ENCODE measurements around the gene DNAJC25.

DNAJC25 gene

DNA sequence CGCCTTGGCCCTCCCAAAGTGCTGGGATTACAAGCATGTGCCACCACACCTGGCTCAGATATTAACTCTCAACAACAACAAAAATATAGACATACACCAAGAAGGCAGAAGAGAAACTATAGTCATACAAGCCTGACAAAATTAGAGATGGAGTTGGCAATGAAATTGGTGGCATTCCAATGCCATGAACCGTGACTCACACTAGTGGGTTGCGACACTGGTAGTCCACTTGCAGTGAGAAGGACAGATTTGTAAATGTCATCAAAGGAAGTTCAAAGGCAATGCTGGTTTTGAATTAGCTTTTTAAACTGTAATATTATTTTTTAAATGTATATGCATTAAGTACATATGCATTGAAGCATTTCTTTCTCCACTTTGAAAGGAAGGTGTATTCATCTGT lies 8.5 kb upstream of the DNAJC25 start:
- DNase-seq (ENCODE audit: insufficient read length, low spot score), result no peak

DNA sequence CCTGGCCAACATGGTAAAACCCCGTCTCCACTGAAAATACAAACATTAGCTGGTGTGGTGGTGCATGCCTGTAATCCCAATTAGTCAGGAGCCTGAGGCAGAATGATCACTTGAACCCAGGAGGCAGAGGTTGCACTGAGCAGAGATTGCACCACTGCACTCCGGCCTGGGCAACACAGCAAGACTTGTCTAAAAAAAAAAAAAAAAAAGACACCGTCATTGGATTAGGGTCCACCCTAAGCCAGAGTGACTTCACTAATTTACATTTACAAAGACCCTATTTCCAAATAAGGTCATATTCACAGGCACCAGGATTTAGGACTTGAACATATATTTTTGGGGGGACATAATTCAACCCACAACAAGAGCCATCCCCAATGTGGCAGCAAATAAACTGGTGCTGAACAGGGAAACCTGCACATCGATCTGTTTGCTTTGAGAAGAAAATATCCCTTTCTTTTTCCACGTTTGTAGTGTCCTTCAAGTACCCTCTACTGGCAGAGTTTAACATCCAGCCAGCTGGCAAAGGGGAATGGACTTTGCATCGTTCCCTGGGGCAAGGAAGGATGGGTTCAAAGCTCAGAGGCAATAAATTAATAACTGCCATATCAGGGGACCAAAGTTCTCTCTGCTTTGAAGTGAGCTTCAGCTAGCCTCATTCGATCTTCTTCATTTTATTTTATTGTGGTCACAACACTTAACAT lies 3.7 kb upstream of the DNAJC25 start:
- FAIRE-seq (no peak), DNase-seq (ENCODE audit: insufficient read length, low spot score) (no peak)

More for the DNA sequence above, 8.5 kb upstream of the DNAJC25 start:
- FAIRE-seq, result no peak

DNA sequence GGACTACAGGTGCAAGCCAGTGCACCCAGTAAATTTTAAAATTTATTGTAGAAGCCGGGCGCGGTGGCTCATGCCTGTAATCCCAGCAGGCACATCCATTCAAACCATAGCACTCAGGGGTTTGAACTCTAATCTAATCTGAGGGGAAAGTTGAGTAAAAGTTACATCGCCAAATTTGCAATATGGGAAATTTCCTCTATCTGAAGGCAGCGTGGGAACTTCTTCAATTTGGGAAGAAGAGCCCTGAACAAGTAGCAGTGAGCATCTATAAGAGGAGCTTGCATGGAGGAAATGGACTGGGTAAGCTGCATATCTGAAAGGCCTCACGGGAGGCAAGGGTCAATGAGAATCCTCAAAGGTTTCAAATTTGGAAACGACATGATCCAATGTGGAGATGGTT lies 2.7 kb upstream of the DNAJC25 start:
- FAIRE-seq, result no peak
- DNase-seq (ENCODE audit: insufficient read length, low spot score), result no peak

DNA sequence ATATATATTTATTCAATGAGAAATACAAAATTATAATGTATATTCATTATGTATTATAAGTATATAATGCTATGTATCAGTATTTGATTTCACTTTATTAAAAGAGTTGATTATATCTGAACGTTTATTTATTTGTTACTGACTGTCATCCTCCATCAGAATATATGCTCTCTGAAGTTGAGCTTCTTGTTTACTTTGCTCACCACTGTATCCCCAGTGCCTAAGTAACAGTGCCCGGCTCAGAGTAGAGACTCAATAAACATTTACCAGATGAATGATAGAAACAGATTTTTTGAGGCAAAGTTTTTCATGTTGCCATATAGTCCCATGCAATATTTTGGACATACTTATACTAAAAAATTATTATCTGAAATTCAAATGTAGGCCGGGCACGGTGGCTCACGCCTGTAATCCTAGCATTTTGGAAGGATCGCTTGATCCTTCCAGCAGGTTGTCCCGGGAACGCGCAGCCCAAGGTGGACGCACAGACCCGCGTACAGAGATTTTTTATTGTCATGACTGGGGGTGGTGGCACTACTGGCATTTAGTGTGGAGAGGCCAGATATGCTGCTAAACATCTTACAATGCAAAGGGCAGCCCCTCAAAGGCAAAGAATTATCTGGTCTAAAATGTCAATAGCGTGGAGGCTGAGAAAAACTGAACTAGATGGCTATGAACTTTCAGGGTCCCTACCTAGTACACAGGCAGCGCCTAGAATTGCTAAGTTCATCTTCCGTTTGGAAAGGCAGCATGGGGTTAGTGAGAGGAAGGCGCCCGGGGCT lies 761 bp upstream of the DNAJC25 start:
- FAIRE-seq (no peak), DNase-seq (ENCODE audit: insufficient read length, low spot score) (no peak)

DNA sequence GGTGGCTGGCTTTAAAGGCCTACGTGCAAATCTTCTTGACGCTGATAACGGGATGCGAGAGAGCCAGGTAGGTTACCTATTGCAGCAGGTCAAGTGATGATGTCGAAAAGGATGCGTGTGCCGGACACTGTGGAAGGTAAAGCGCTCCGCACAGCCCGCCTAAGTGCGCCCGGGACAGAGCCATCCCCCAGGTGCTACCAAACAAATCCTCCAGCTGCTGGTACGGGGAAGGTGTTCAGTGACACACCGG lies 245 bp upstream of the DNAJC25 start:
- FAIRE-seq (no peak), DNase-seq (ENCODE audit: insufficient read length, low spot score) (no peak)

DNA sequence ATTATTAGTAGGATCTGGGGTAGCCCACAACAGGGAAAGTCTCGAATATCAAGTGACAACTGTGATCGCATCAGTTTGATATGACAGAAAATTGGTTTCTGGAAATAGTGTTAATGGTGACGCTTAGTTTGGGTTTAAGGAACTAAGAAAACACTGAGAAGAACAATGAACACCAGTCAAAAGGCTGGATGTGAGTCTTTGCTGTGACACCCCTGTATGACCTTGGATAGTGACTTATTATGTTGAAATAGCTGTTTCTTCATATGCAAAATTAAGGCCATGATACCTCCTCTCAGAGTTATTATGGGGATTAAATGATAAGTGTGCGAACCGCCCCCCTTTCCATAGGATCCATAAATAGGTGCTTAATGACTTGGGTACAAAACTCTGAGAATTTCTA lies 926 bp downstream of the DNAJC25 start:
- DNase-seq (ENCODE audit: insufficient read length, low spot score) (no peak), FAIRE-seq (no peak)

DNA sequence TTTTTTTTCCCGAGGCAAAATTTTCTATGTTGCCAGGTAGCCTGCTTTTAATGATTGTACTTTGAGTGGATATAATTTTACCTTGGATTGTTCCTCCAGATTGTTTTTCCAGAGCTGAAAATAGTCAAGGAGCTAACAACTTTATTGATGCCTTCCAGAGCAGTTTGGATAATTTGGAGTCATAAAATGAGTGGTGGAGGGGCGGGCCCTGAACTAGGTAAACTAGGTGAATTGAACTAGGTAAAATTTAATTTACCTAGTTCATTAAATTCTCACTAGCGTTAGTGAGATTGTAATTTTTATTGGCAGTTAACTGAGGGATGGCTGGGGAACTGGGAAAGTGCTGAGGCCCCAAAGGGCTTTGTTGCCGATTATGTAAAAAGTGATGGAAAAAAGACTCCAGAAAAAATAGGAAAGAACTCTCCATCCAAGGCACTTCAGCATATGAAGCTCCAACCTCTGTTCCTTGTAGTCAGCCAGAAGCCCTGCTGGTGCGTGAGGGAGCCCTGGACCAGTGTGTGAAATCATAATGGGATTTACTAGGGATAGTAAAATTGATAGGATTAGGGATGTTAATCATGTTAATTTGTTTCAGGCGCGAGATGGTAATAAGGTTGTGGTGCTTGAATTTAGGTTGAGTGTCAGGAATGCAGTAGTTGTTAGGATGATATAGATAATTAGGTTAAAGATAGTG lies 1.7 kb downstream of the DNAJC25 start:
- DNase-seq (ENCODE audit: insufficient read length, low spot score), result no peak
- FAIRE-seq, result no peak

DNA sequence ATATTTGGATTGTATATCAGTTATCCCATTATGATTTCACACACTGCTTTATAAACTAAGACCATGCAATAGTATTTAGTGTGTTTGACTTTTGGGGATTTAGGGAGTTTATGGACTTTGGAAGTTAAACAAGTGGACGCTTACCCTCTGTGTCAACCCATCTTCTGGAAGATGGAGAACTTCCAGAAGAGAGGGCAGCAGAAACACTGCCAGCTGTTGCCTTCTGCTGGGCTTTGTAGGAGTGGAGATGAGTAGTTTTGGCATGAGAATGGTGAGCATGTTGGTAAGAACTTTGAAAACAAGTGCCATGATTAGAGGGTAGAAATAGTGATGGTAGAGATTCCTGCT lies 2.2 kb downstream of the DNAJC25 start:
- FAIRE-seq, result no peak
- DNase-seq (ENCODE audit: insufficient read length, low spot score), result no peak

DNA sequence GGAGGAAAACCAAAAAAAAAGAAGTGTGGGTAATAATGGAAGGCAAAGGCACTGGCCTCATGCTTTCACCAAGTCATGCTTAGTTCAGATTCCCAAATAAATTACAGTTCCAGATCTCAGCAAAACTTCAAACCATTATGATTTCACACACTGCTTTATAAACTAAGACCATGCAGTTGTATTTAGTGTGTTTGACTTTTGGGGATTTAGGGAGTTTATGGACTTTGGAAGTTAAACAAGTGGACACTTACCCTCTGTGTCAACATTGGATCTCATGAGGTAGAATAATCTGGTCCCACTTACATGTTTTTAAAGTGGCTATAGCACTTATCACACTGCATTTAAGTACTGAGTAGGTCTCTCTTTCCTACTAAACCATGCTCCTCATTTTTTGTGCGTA lies 3.7 kb downstream of the DNAJC25 start:
- DNase-seq (ENCODE audit: insufficient read length, low spot score) (no peak), FAIRE-seq (no peak)

DNA sequence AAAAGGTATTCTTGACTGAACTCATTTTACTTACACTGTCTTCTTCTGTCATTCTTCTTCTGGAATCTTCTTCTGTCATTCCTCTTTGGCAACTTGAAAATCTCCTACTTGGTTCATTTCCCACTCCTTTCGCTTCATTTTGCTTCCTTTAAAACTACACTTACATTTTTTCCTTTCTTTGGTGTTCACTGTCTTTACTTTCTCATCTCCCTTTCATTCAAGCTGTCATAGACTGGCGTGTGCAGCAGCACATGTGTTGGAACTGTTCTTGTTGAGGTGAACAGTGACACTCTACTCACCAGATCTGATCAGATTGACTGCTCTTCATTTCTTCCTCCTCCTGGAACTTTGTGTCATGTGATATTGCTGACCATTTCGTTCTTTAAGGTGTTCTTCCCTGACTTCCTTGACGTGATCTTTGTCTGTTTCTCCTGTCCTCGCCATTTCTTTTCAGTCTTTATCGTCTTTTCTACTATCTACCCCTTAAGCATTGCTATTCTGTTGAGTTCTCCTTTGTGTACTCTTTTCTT lies 6.4 kb downstream of the DNAJC25 start:
- FAIRE-seq, result no peak
- no peak for DNase-seq (ENCODE audit: insufficient read length, low spot score)

DNA sequence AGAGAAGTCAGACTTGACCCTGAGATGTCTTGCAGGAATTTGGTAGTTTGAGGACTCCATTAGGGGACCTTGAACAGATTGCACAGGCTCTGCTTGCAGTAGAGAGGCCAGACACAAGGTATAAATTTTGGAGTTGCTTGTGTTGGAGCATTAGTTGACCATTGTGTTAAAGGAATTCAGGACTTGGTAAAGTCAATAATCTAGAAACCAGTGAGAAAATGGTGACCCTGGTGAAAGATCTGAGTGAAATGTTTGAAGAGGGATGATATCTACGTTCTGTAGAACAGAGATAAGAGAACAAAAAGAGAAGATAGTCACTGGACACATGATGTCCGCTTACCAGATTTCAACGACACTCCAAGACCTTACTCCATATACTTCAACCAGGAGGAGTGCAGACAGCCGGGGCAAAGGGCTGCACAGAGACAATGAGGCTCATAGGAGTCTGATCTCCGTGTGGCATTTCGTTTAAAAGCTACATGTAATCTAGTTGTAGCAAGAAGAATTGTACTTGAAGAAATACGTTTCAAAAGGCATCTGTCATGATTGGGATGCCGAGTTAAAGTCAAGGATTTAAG lies 13.2 kb downstream of the DNAJC25 start:
- DNase-seq (ENCODE audit: insufficient read length, low spot score), result no peak
- no peak for FAIRE-seq

DNA sequence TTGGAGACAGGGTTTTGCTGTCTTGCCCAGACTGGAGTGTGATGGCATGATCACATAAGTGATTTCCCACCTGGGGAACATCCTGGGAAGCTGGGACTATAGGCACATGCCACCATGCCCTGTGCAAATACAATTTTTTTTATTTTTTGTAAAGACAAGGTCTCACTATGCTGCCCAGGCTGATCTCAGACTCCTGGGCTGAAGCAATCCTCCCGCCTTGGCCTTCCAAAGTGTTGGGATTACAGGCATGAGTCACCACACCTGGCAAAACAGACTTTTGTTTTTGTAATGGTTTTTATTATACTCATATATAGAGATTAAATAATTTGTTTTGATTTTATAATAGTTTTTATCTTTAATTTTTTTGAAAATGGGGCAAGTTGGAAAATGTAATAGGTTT lies 14.7 kb downstream of the DNAJC25 start:
- no peak for FAIRE-seq
- DNase-seq (ENCODE audit: insufficient read length, low spot score), result no peak

DNA sequence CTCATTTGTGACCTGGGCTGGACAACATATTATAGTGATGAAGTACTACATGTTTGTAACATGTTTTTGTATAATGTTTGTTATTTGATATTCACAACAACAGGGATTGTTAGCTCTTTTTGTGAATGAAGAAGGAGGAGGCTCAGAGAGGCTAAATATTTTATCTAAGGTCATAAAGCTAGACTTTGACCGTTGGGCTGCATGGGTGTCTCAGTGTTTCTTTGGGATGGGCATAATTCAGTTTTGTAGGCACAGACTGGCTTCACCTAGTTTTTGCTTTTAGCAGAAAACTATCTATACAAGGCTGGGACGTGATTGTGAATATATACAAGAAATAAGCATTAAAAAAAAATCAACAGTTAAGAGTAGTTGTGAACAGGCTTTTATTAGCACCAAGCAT lies 15.3 kb downstream of the DNAJC25 start:
- FAIRE-seq (no peak), DNase-seq (ENCODE audit: insufficient read length, low spot score) (no peak)

DNA sequence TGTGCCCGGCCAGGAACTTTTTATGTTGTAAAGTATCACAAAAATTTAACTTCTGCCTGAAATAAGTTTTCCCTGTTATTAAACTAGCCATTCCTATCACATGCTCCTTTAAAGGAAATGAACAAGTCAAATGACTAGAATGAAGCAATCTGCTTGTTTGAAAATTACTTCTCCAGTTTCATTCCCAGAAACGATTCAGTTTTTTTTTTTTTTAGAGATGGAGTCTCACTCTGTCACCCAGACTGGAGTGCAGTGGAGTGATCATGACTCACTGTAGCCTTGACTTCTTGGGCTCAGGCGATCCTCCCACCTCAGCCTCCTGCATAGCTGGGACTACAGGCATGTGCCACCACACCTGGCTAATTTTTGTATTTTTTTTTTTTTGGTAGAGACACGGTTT lies 16.9 kb downstream of the DNAJC25 start:
- DNase-seq (ENCODE audit: insufficient read length, low spot score), result no peak

DNA sequence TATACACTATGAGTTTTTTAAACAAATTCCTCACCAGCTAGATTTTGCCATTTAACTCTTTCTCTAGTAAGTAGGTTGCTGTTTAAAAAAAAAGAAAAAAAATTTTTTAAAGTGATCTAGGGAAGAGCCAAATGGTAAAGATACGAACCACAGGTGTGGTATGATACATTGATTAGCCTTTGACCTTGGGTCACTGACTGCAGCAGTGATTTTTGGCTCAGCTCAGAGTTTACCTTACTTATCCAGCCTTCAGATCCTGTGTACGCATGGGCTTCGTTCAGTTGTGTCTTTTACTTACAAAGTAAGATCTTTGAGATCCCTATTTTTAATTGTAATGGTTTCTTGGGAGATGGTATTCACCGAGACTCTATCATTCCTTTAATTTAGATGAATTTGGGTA lies 17.9 kb downstream of the DNAJC25 start:
- FAIRE-seq, result no peak
- DNase-seq (ENCODE audit: insufficient read length, low spot score), result no peak

More for the DNA sequence above, 16.9 kb downstream of the DNAJC25 start:
- no peak for FAIRE-seq

DNA sequence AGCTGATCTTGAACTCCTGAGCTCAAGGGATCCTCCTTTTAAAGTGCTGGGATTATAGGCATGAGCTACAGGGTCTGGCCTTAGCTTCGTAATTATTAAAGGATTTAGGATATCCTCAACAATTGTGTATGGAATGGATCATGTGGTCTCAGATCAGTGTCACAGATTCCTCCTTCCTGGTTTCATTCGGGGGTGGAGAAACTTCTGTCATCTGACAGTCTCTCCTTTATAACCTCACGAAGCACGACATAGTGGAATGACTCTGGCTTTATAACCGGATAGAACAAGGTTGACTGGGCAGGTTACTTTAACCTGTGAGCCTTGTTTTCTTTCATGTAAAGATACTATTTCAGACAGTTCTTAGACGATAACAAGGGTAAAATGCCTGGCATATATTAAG lies 25.9 kb downstream of the DNAJC25 start:
- DNase-seq (ENCODE audit: insufficient read length, low spot score), result no peak
- FAIRE-seq, result no peak

DNA sequence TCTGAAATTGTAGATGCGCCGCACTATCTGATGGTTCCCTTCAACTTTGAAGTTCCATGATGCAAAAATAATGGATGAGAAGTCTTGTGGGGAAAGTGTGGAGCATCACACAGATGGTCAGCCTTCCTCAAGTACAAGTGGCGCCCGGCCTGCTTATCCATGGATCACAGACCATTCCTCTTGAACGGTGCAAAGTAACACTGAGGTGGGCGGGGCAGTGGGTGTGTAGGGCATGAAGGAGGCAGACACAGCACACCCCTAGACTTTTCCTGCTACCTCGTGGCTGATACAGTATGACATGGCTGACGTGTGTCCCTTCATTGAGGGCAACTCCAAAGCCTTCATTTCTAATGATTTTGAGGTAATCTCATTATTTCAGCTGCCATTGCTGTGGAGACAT lies 27.8 kb downstream of the DNAJC25 start:
- no peak for DNase-seq (ENCODE audit: insufficient read length, low spot score)

DNA sequence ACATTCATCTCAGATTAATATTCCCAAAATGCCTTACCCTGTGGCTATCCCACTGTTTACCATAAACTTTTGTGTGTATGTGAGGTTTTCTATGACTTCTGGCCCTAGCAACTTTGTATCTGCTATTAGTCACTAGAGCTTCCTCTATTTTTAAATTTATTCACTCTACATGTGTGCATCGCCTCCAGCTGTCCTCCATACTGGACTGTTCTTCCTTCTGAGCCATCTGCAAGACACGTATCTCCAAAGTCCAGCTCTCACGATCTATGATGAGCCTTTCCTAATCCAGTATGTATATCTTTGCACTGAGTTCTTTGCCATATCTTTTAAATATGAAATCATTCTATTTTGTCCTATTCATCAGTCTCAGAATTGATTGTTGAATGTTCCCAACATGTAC lies 28.6 kb downstream of the DNAJC25 start:
- no peak for DNase-seq (ENCODE audit: insufficient read length, low spot score)
- FAIRE-seq, result no peak

More for the DNA sequence above, 27.8 kb downstream of the DNAJC25 start:
- no peak for FAIRE-seq

DNA sequence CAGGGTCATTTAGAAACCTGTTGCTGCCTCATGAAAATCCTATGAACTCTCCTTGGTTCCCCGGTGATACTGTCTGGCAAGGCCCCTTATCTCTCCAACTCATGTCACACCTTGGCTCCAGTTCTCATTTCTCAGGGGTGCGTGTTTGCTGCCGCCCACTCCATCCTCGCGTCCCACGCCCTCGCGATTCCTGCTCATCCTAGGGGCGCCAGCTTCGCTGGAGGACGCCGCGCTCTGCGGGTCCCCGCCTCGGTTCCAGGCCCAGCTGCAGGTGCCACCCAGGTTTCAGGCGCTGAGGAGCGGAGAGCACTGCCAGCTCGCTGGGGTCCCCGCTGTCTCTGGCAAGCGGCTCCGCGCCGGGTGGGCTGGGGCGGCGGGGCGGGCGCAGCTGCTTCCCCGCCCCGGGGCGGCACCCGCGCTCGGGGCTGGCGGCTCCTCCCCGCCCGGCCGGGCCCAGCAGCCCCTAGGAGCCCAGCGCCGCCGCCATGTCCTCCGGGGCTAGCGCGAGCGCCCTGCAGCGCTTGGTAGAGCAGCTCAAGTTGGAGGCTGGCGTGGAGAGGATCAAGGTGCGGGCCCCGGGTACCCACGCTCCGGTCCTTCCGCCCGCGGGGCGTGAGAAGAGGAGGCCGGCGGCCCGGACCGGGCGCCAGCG lies 30.1 kb downstream of the DNAJC25 start, which contains the start of gene GNG10:
Gene GNG10, plus strand, starts transcription at position 456 of the 652 bp plus-strand sequence. Its CDS starts 30 bp downstream, at position 486.
- DNase-seq (ENCODE audit: insufficient read length, low spot score) (peak; percentile 77), FAIRE-seq (peak; percentile 31)

DNA sequence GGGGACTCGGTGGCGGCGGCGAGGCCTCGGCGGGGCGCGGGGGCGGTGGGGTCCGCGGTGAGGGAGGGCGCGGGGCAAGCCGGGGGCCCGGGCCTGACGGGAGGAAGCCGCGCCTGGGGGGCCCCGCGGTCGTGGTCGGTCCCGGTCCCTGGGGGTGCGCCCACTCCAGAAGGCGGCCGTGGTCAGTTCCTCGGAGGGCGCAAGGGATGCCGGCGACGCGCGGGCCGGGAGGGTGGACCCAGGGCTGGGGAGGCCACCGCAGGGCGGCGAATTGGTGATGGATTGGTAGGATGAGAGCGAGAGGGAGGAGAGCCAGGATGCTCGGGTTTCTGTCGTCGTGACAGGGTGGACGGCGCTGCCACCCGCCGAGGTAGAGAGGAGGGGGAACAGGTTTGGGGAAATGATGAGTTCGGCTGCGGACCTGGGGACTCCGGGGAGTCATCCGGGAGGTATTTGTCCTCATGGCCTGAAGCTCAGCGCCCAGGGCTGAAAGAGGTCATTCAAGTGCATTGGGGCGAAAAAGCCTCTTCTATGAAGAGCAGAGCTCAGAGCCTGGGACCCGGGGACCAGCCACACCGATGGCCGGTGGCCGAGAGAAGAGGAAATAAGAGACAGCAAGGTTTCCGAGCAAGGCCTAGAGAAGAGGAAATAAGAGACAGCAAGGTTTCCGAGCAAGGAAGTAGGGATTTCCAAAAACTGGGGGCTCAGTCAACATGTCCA lies 30.8 kb downstream of the DNAJC25 start:
- DNase-seq (ENCODE audit: insufficient read length, low spot score) (peak; percentile 55), FAIRE-seq (peak; percentile 51)
